GM23338 (cell line): ENCODE results near the gene SURF1. TPM values are rescaled to one million over a fixed set of nuclear protein-coding genes. Genes with fewer than 3 reads are reported as not detected.
"Not testable (repeated sequence)": the region's sequence is repeated elsewhere in the genome, so short reads cannot be mapped to it uniquely, and the experiment has no call there.

Experiments used
- ATAC-seq: fragments of 200-7000 bp; cut with Tn5 transposase; 3 replicates; pipeline ENCODE4 v1.9.1; 2020
- DNase-seq: peaks from one replicate; pipeline ENCODE4 v3.0.0-alpha.2; 2015; ENCODE audit warnings: low spot score
- H2AFZ ChIP-seq: fragments of 200-600 bp; sonication (generic); 2 replicates; pipeline ENCODE4 v1.8.0; 2016; ENCODE audit warnings: antibody characterized with exemption, mild to moderate bottlenecking, moderate library complexity
- H3F3A ChIP-seq: fragments of 200-600 bp; sonication (generic); replicated peaks from 2 replicates; pipeline ENCODE4 v1.8.0; 2017; ENCODE audit warnings: antibody characterized with exemption, mixed run types, low read depth
- H3K27ac ChIP-seq: fragments of 200-600 bp; sonication (generic); 2 replicates; pipeline ENCODE4 v1.6.1; 2016; ENCODE audit warnings: low read depth
- H3K27me3 ChIP-seq: fragments of 200-600 bp; sonication (generic); 2 replicates; pipeline ENCODE4 v1.8.0; 2016; ENCODE audit warnings: mild to moderate bottlenecking, mixed run types, moderate library complexity; ENCODE audit not compliant: insufficient read depth
- H3K36me3 ChIP-seq: fragments of 200-600 bp; sonication (generic); 2 replicates; pipeline ENCODE4 v1.8.0; 2016; ENCODE audit warnings: mild to moderate bottlenecking; ENCODE audit not compliant: insufficient read depth
- H3K4me1 ChIP-seq: fragments of 200-600 bp; sonication (generic); 2 replicates; pipeline ENCODE4 v1.8.0; 2016; ENCODE audit warnings: mild to moderate bottlenecking, moderate library complexity; ENCODE audit not compliant: insufficient read depth
- H3K4me2 ChIP-seq: fragments of 200-600 bp; sonication (generic); 2 replicates; pipeline ENCODE4 v1.7.1; 2017; ENCODE audit warnings: mixed run types
- H3K4me3 ChIP-seq: fragments of 200-600 bp; sonication (generic); 2 replicates; pipeline ENCODE4 v1.6.1; 2016; ENCODE audit warnings: mixed run types
- H3K79me2 ChIP-seq: fragments of 200-600 bp; sonication (generic); replicated peaks from 2 replicates; pipeline ENCODE4 v1.8.0; 2017; ENCODE audit warnings: mild to moderate bottlenecking; ENCODE audit not compliant: insufficient read depth
- H3K9me2 ChIP-seq: fragments of 200-600 bp; sonication (generic); 2 replicates; pipeline ENCODE4 v1.8.0; 2017; ENCODE audit not compliant: insufficient read depth
- H4K20me1 ChIP-seq: fragments of 200-600 bp; sonication (generic); replicated peaks from 2 replicates; pipeline ENCODE4 v1.8.0; 2017; ENCODE audit warnings: mild to moderate bottlenecking; ENCODE audit not compliant: insufficient read depth
- H3K27ac Mint-ChIP-seq: 2 replicates; pipeline ENCODE4 v1.8.0; 2020; ENCODE audit warnings: inconsistent platforms, mild to moderate bottlenecking, moderate library complexity, mixed read lengths
- H3K27me3 Mint-ChIP-seq: 3 replicates; pipeline ENCODE4 v1.8.0; 2022; ENCODE audit warnings: low read depth, mild to moderate bottlenecking, moderate library complexity, mixed read lengths, inconsistent platforms; ENCODE audit not compliant: insufficient read depth, poor library complexity
- H3K36me3 Mint-ChIP-seq: 3 replicates; pipeline ENCODE4 v1.8.0; 2021; ENCODE audit warnings: low read depth, mild to moderate bottlenecking, inconsistent platforms, moderate library complexity, mixed read lengths
- H3K4me1 Mint-ChIP-seq: 3 replicates; pipeline ENCODE4 v1.8.0; 2020; ENCODE audit warnings: mild to moderate bottlenecking, inconsistent platforms, mixed read lengths
- H3K4me3 Mint-ChIP-seq: 3 replicates; pipeline ENCODE4 v1.8.0; 2021; ENCODE audit warnings: moderate library complexity, mild to moderate bottlenecking, inconsistent platforms, mixed read lengths
- H3K9me3 Mint-ChIP-seq: 3 replicates; pipeline ENCODE4 v1.8.0; 2020; ENCODE audit warnings: moderate library complexity, mild to moderate bottlenecking, inconsistent platforms, mixed read lengths
- CREB1 ChIP-seq: fragments of 250-450 bp; sonication (Bioruptor Pico); IDR thresholded peaks from 2 replicates; pipeline ENCODE4 v1.5.0; 2020; ENCODE audit warnings: low read depth, mild to moderate bottlenecking, moderate library complexity
- ETS1 ChIP-seq: IDR thresholded peaks from 2 replicates; pipeline ENCODE4 v1.6.1; 2016; ENCODE audit warnings: antibody characterized with exemption
- JUNB ChIP-seq: IDR thresholded peaks from one replicate; pipeline ENCODE4 v1.6.1; 2016; ENCODE audit warnings: antibody characterized with exemption; ENCODE audit not compliant: unreplicated experiment
- NANOG ChIP-seq: IDR thresholded peaks from 2 replicates; pipeline ENCODE4 v1.6.1; 2016; ENCODE audit warnings: antibody characterized with exemption, borderline replicate concordance
- POLR2AphosphoS5 ChIP-seq: IDR thresholded peaks from 2 replicates; pipeline ENCODE4 v1.6.1; 2016; ENCODE audit warnings: antibody characterized with exemption, low read depth
- STAT1 ChIP-seq: IDR thresholded peaks from one replicate; pipeline ENCODE4 v1.6.1; 2016; ENCODE audit warnings: antibody characterized with exemption; ENCODE audit not compliant: unreplicated experiment
- ZNF114 ChIP-seq: fragments of 250-450 bp; sonication (Bioruptor Pico); IDR thresholded peaks from 2 replicates; pipeline ENCODE4 v1.5.0; 2020; ENCODE audit warnings: mild to moderate bottlenecking, moderate library complexity
- ZNF331 ChIP-seq: fragments of 250-450 bp; sonication (Bioruptor Pico); IDR thresholded peaks from 2 replicates; pipeline ENCODE4 v1.5.0; 2020; ENCODE audit warnings: low read depth, mild to moderate bottlenecking, moderate library complexity
- polyA plus RNA-seq: library from polyadenylated mRNA; unstranded; fragments of >200 nt; fragmentation: Nextera tagmentation; extraction: Ambion mirVana; gene quantifications from 2 replicates; pipeline ENCODE4 v1.2.1, GENCODE V29; 2016
- total RNA-seq: library from RNA; depleted of rRNA; stranded (reverse); fragments of >200 nt; shearing (Covaris generic); gene quantifications from 2 replicates; pipeline ENCODE4 v1.2.3, GENCODE V29; 2014

SURF1 gene
- total and polyA plus RNA-seq, 2 experiments from 2014 or later, result 39.1 to 52.6 TPM

GRCh38 chr9:133335924-133336811, 20.1 kb downstream of the SURF1 start, which contains the start of gene SURF6:
Gene SURF6, minus strand, starts transcription at chr9:133336188. Its CDS starts 56 bp downstream, at chr9:133336132.
- peaks cover 4% of the 10 kb centered on the region; the same call in 1 of the 3 replicates for H3K9me3 Mint-ChIP-seq
- H3K36me3 ChIP-seq, result peaks cover 19% of the 10 kb centered on the region; the same call in 1 of the 2 replicates

GRCh38 chr9:133334888-133335287, 21.4 kb downstream of the SURF1 start:
- Mint-ChIP-seq H3K36me3 (peaks cover 69% of the 10 kb centered on the region), H3K27me3 (peaks cover 24% of the 10 kb centered on the region), H3K4me1 (peaks cover 16% of the 10 kb centered on the region), H3K4me3 (peak overlapping the region; percentile 99)
- H3K4me1 ChIP-seq, H3K27ac Mint-ChIP-seq, DNase-seq, H2AFZ ChIP-seq, H3K9me3 Mint-ChIP-seq, ATAC-seq, H3K27me3 ChIP-seq, H3K9me2 ChIP-seq: not testable (repeated sequence)
- peaks cover 39% of the 10 kb centered on the region for H3F3A ChIP-seq
- peaks cover 12% of the 10 kb centered on the region for H4K20me1 ChIP-seq
- peak overlapping the region; percentile 99 for H3K4me3 ChIP-seq
- peaks cover 19% of the 10 kb centered on the region for H3K79me2 ChIP-seq
- H3K27ac ChIP-seq, result peak overlapping the region; percentile 52
- H3K36me3 ChIP-seq, result peaks cover 18% of the 10 kb centered on the region
- H3K4me2 ChIP-seq, result peak overlapping the region; percentile 97

More at GRCh38 chr9:133335924-133336811, 20.1 kb downstream of the SURF1 start, which contains the start of gene SURF6:
- Mint-ChIP-seq H3K36me3 (peaks cover 70% of the 10 kb centered on the region), H3K27me3 (peaks cover 25% of the 10 kb centered on the region), H3K4me3 (peak within 1 kb of the TSS; percentile 99), H3K4me1 (peaks cover 16% of the 10 kb centered on the region), H3K27ac (peak within 1 kb of the TSS; percentile 99)
- peaks cover 39% of the 10 kb centered on the region for H3F3A ChIP-seq
- ATAC-seq (peak; percentile 94), DNase-seq (peak; percentile 98)
- peak; percentile 65 for TF ChIP-seq CREB1 (CRISPR knock-in tag)
- TF ChIP-seq POLR2AphosphoS5, result peak; percentile 89
- no peak for TF ChIP-seq JUNB
- peak; percentile 95 for TF ChIP-seq ETS1
- H3K4me2 ChIP-seq, result peak within 1 kb of the TSS; percentile 97
- H3K4me3 ChIP-seq, result peak within 1 kb of the TSS; percentile 99
- H3K79me2 ChIP-seq, result peaks cover 19% of the 10 kb centered on the region
- H4K20me1 ChIP-seq, result peaks cover 8% of the 10 kb centered on the region
- peak within 1 kb of the TSS; percentile 95 for H2AFZ ChIP-seq
- H3K27ac ChIP-seq, result peak within 1 kb of the TSS; percentile 90
- H3K9me2 ChIP-seq, result no peaks in the 10 kb centered on the region
- peaks cover 9% of the 10 kb centered on the region for H3K4me1 ChIP-seq
- no peaks in the 10 kb centered on the region for H3K27me3 ChIP-seq

GRCh38 chr9:133334161-133334560, 22.1 kb downstream of the SURF1 start:
- peak overlapping the region; percentile 52 for H3K27ac ChIP-seq
- H3K27me3 ChIP-seq, result no peaks in the 10 kb centered on the region
- no peak for ATAC-seq
- H4K20me1 ChIP-seq, result peaks cover 12% of the 10 kb centered on the region; the same call in 1 of the 2 replicates
- peak; percentile 40 for DNase-seq
- H3K9me3 Mint-ChIP-seq, result peaks cover 4% of the 10 kb centered on the region; the same call in 1 of the 3 replicates
- H3K4me3 Mint-ChIP-seq, result peak overlapping the region; percentile 99
- H3K4me3 ChIP-seq, result peak overlapping the region; percentile 99
- peaks cover 10% of the 10 kb centered on the region for H3K36me3 ChIP-seq
- H3K4me2 ChIP-seq, result peak overlapping the region; percentile 97; the same call in 1 of the 2 replicates
- peaks cover 65% of the 10 kb centered on the region for H3K36me3 Mint-ChIP-seq
- peaks cover 19% of the 10 kb centered on the region for H3K79me2 ChIP-seq
- peaks cover 36% of the 10 kb centered on the region for H3F3A ChIP-seq
- peaks cover 16% of the 10 kb centered on the region for H3K4me1 Mint-ChIP-seq
- H2AFZ ChIP-seq, result no peak overlapping the region
- peaks cover 9% of the 10 kb centered on the region for H3K4me1 ChIP-seq
- H3K27ac Mint-ChIP-seq, result no peak overlapping the region
- H3K9me2 ChIP-seq, result no peaks in the 10 kb centered on the region
- H3K27me3 Mint-ChIP-seq, result peaks cover 24% of the 10 kb centered on the region
- no peak for TF ChIP-seq ETS1
- TF ChIP-seq STAT1, result no peak
- no peak for TF ChIP-seq POLR2AphosphoS5
- no peak for TF ChIP-seq ZNF331 (CRISPR knock-in tag)
- no peak for TF ChIP-seq ZNF114 (CRISPR knock-in tag)
- TF ChIP-seq NANOG, result no peak
- TF ChIP-seq JUNB, result no peak
